Stomach smooth muscle (tissue), 2 donors: Measurements from ENCODE around the gene LRRC27.

ENCODE experiments used
- H3K27ac ChIP-seq: one replicate; pipeline ENCODE4 v1.7.0; 2013; ENCODE audit warnings: mild to moderate bottlenecking, low read length, inconsistent platforms
- H3K27me3 ChIP-seq, 2 donors: one replicate each; pipeline ENCODE4 v1.7.0; 2013; ENCODE audit warnings: low read length in 2 of 2; ENCODE audit not compliant: insufficient read depth in 2 of 2, control insufficient read depth in 1 of 2
- H3K36me3 ChIP-seq, 2 donors: one replicate each; pipeline ENCODE4 v1.7.0; 2013; ENCODE audit warnings: low read length in 2 of 2; ENCODE audit not compliant: control insufficient read depth in 2 of 2, insufficient read depth in 2 of 2
- H3K4me1 ChIP-seq: one replicate; pipeline ENCODE4 v1.7.0; 2013; ENCODE audit warnings: low read length; ENCODE audit not compliant: control insufficient read depth, insufficient read depth
- H3K4me3 ChIP-seq, 2 donors: one replicate each; pipeline ENCODE4 v1.7.0; 2013; ENCODE audit warnings: low read length in 2 of 2
- H3K9ac ChIP-seq, 2 donors: one replicate each; pipeline ENCODE4 v1.7.0; 2013; ENCODE audit warnings: low read length in 2 of 2, mild to moderate bottlenecking in 1 of 2
- H3K9me3 ChIP-seq, 2 donors: one replicate each; pipeline ENCODE4 v1.7.0; 2013; ENCODE audit warnings: low read length in 2 of 2; ENCODE audit not compliant: control insufficient read depth in 2 of 2
- donor health status: healthy.
- donor health status: Pancreatic carcinoma.

Gene LRRC27

GRCh38 chr10:132360766-132361447 lies 28.9 kb downstream of the LRRC27 start:
- H3K36me3 ChIP-seq: peaks cover 0 to 5% of the 10 kb centered on the region in 2 donors
- no peaks in the 10 kb centered on the region for H3K4me1 ChIP-seq
- no peak overlapping the region for H3K9ac ChIP-seq
- H3K27me3 ChIP-seq: no peaks in the 10 kb centered on the region
- no peaks in the 10 kb centered on the region for H3K9me3 ChIP-seq
- no peak overlapping the region for H3K27ac ChIP-seq
- no peak overlapping the region for H3K4me3 ChIP-seq

GRCh38 chr10:132361581-132362101 lies 29.6 kb downstream of the LRRC27 start:
- no peaks in the 10 kb centered on the region for H3K9me3 ChIP-seq
- H3K36me3 ChIP-seq: peaks cover 4 to 12% of the 10 kb centered on the region in 2 donors
- H3K4me1 ChIP-seq: no peaks in the 10 kb centered on the region
- H3K27ac ChIP-seq: no peak overlapping the region
- H3K9ac ChIP-seq: no peak overlapping the region
- H3K27me3 ChIP-seq: no peaks in the 10 kb centered on the region
- no peak overlapping the region for H3K4me3 ChIP-seq

- Histone ChIP-seq H3K36me3 (peaks cover 7 to 16% of the 10 kb centered on the region in 2 donors), H3K4me3 (no peak overlapping the region), H3K9ac (no peak overlapping the region), H3K4me1 (no peaks in the 10 kb centered on the region), H3K9me3 (no peaks in the 10 kb centered on the region), H3K27ac (no peak overlapping the region), H3K27me3 (no peaks in the 10 kb centered on the region)
Observed at GRCh38 chr10:132362151-132362611, 30.2 kb downstream of the LRRC27 start.

GRCh38 chr10:132363376-132363775 lies 31.4 kb downstream of the LRRC27 start:
- Histone ChIP-seq H3K9ac (no peak overlapping the region), H3K27me3 (no peaks in the 10 kb centered on the region), H3K9me3 (no peaks in the 10 kb centered on the region), H3K4me3 (no peak overlapping the region), H3K27ac (no peak overlapping the region), H3K4me1 (no peaks in the 10 kb centered on the region), H3K36me3 (peaks cover 8 to 16% of the 10 kb centered on the region in 2 donors)

GRCh38 chr10:132363921-132364593 lies 32.1 kb downstream of the LRRC27 start:
- H3K9ac ChIP-seq: no peak overlapping the region
- no peaks in the 10 kb centered on the region for H3K4me1 ChIP-seq
- no peak overlapping the region for H3K27ac ChIP-seq
- no peak overlapping the region for H3K4me3 ChIP-seq
- H3K27me3 ChIP-seq: no peaks in the 10 kb centered on the region
- no peaks in the 10 kb centered on the region for H3K9me3 ChIP-seq
- peaks cover 8 to 16% of the 10 kb centered on the region in 2 donors for H3K36me3 ChIP-seq

GRCh38 chr10:132364594-132364970 lies 32.6 kb downstream of the LRRC27 start:
- Histone ChIP-seq H3K27me3 (no peaks in the 10 kb centered on the region), H3K36me3 (peaks cover 8 to 16% of the 10 kb centered on the region in 2 donors), H3K9ac (no peak overlapping the region), H3K4me3 (no peak overlapping the region), H3K9me3 (no peaks in the 10 kb centered on the region), H3K27ac (no peak overlapping the region), H3K4me1 (no peaks in the 10 kb centered on the region)

- no peaks in the 10 kb centered on the region for H3K27me3 ChIP-seq
- H3K9me3 ChIP-seq: no peaks in the 10 kb centered on the region
Observed at GRCh38 chr10:132365102-132365501, 33.1 kb downstream of the LRRC27 start.

GRCh38 chr10:132366006-132366405 lies 34.0 kb downstream of the LRRC27 start:
- H3K4me3 ChIP-seq: no peak overlapping the region
- no peak overlapping the region for H3K27ac ChIP-seq
- H3K27me3 ChIP-seq: no peaks in the 10 kb centered on the region
- peaks cover 8 to 16% of the 10 kb centered on the region in 2 donors for H3K36me3 ChIP-seq
- no peak overlapping the region for H3K9ac ChIP-seq
- no peaks in the 10 kb centered on the region for H3K9me3 ChIP-seq
- no peaks in the 10 kb centered on the region for H3K4me1 ChIP-seq

More at GRCh38 chr10:132365102-132365501, 33.1 kb downstream of the LRRC27 start:
- no peak overlapping the region for H3K4me3 ChIP-seq
- no peaks in the 10 kb centered on the region for H3K4me1 ChIP-seq
- H3K36me3 ChIP-seq: peaks cover 8 to 16% of the 10 kb centered on the region in 2 donors
- no peak overlapping the region for H3K27ac ChIP-seq
- H3K9ac ChIP-seq: no peak overlapping the region

- Histone ChIP-seq H3K27ac (no peak overlapping the region), H3K4me3 (no peak overlapping the region), H3K36me3 (peaks cover 8 to 16% of the 10 kb centered on the region in 2 donors), H3K9ac (no peak overlapping the region), H3K27me3 (no peaks in the 10 kb centered on the region), H3K4me1 (no peaks in the 10 kb centered on the region), H3K9me3 (no peaks in the 10 kb centered on the region)
Observed at GRCh38 chr10:132366499-132366898, 34.5 kb downstream of the LRRC27 start.

- H3K36me3 ChIP-seq: peaks cover 8 to 16% of the 10 kb centered on the region in 2 donors
- no peak overlapping the region for H3K27ac ChIP-seq
- H3K4me3 ChIP-seq: no peak overlapping the region
- no peaks in the 10 kb centered on the region for H3K4me1 ChIP-seq
- no peak overlapping the region for H3K9ac ChIP-seq
- H3K27me3 ChIP-seq: no peaks in the 10 kb centered on the region
- H3K9me3 ChIP-seq: no peaks in the 10 kb centered on the region
Observed at GRCh38 chr10:132368391-132368790, 36.4 kb downstream of the LRRC27 start.
